Common myeloid progenitor, CD34-positive (primary cell): ENCODE results near the gene PNPLA2.

Experiments
- CTCF ChIA-PET: fragments of 350-600 bp; sonication (Branson Sonifier 250); formaldehyde crosslinking; loops from one replicate; lab custom pipeline; 2021; ENCODE audit warnings: antibody characterized with exemption; lab: Charles Lee
- POLR2A ChIA-PET: fragments of 350-600 bp; sonication (Branson Sonifier 250); formaldehyde crosslinking; loops from one replicate; lab custom pipeline; 2021; ENCODE audit warnings: antibody characterized with exemption; lab: Charles Lee
- DNase-seq, 3 donors: peaks; one replicate each; pipeline versions ENCODE4 v3.0.0 to v3.0.0-alpha.2; 2013
- H3K27ac ChIP-seq, 2 experiments: 1 replicate in 1 of 2; 2 replicates in 1 of 2; pipeline ENCODE4 v1.7.0; 2013; ENCODE audit warnings: inconsistent platforms in 2 of 2, low read length in 2 of 2, mild to moderate bottlenecking in 2 of 2, low read depth in 1 of 2, moderate library complexity in 1 of 2; ENCODE audit not compliant: severe bottlenecking in 2 of 2, insufficient read depth in 1 of 2, poor library complexity in 1 of 2
- H3K27me3 ChIP-seq, 5 experiments: replicated peaks in 2 of 5; 1 replicate in 3 of 5; 2 replicates in 2 of 5; pipeline versions ENCODE4 v1.6.1 to v1.7.0; 2013; ENCODE audit warnings: low read length in 4 of 5, mild to moderate bottlenecking in 2 of 5, moderate library complexity in 2 of 5, inconsistent platforms in 1 of 5; ENCODE audit not compliant: insufficient read depth in 5 of 5, control insufficient read depth in 4 of 5
- H3K36me3 ChIP-seq, 4 experiments: 1 replicate in 2 of 4; 2 replicates in 2 of 4; pipeline versions ENCODE4 v1.6.1 to v1.7.0; 2013; ENCODE audit warnings: low read length in 3 of 4, control low read depth in 1 of 4, mild to moderate bottlenecking in 1 of 4; ENCODE audit not compliant: control insufficient read depth in 4 of 4, insufficient read depth in 4 of 4
- H3K4me1 ChIP-seq, 4 experiments: 1 replicate in 3 of 4; 2 replicates in 1 of 4; pipeline versions ENCODE4 v1.6.1 to v1.7.1; 2013; ENCODE audit warnings: low read length in 3 of 4, mild to moderate bottlenecking in 3 of 4, control low read depth in 1 of 4, inconsistent platforms in 1 of 4, moderate library complexity in 1 of 4; ENCODE audit not compliant: control insufficient read depth in 4 of 4, insufficient read depth in 4 of 4; ENCODE audit errors: control extremely low read depth in 1 of 4
- H3K4me3 ChIP-seq, 7 experiments: 1 replicate in 4 of 7; 2 replicates in 3 of 7; pipeline versions ENCODE4 v1.5.1 to v1.7.0; 2013; ENCODE audit warnings: mild to moderate bottlenecking in 7 of 7, low read length in 6 of 7, moderate library complexity in 6 of 7, inconsistent platforms in 2 of 7, low read depth in 2 of 7, control low read depth in 1 of 7; ENCODE audit not compliant: insufficient read depth in 4 of 7, control insufficient read depth in 1 of 7; ENCODE audit errors: extremely low read depth in 1 of 7
- H3K9me3 ChIP-seq, 5 experiments: 1 replicate in 4 of 5; 2 replicates in 1 of 5; pipeline versions ENCODE4 v1.6.1 to v1.7.1; 2013; ENCODE audit warnings: low read length in 4 of 5, mild to moderate bottlenecking in 2 of 5, inconsistent platforms in 1 of 5, low read depth in 1 of 5, moderate library complexity in 1 of 5; ENCODE audit not compliant: control insufficient read depth in 4 of 5, insufficient read depth in 2 of 5; ENCODE audit errors: control extremely low read depth in 1 of 5
- WGBS: methylation state at CpG from one replicate; pipeline ENCODE4 v1.1.5; 2013; ENCODE audit not compliant: insufficient coverage; 5-methylcytosine and 5-hydroxymethylcytosine counted together

The PNPLA2 gene

GRCh38 chr11:804599-804964, 14.1 kb upstream of the PNPLA2 start:
- peak overlapping the region in 1 of 2 experiments; percentile 49 for H3K27ac ChIP-seq
- no peak for DNase-seq
- H3K27me3 ChIP-seq, result no peaks in the 10 kb centered on the region
- H3K4me3 ChIP-seq, result peak overlapping the region; percentile 36 to 79 (median 71)
- H3K4me1 ChIP-seq, result peaks cover 2 to 40% (median 32%) of the 10 kb centered on the region in 4 experiments
- no peaks in the 10 kb centered on the region for H3K9me3 ChIP-seq
- CTCF ChIA-PET, result interaction anchor here (0.8 to 1.4 kb wide), 3 partner anchors 14 to 29 kb away, joined by 3 read pairs; partner anchors contain the start of gene PNPLA2
- WGBS, result 9% methylated on average over 4 of the region's 18 CpGs
- peaks cover 0 to 36% (median 16%) of the 10 kb centered on the region in 4 experiments for H3K36me3 ChIP-seq
- POLR2A ChIA-PET, result no interaction called here

- 36% methylated on average over 36 of the region's 36 CpGs for WGBS
- Histone ChIP-seq H3K36me3 (peaks cover 5 to 28% (median 24%) of the 10 kb centered on the region in 4 experiments), H3K4me3 (peak overlapping the region; percentile 75 to 99 (median 94)), H3K9me3 (no peaks in the 10 kb centered on the region), H3K27ac (peak overlapping the region; percentile 86 to 97), H3K27me3 (no peaks in the 10 kb centered on the region), H3K4me1 (peaks cover 8 to 53% (median 39%) of the 10 kb centered on the region in 4 experiments)
- DNase-seq, result no peak
- ChIA-PET POLR2A (interaction anchor here (0.9 to 2.0 kb wide), 5 partner anchors 11 to 102 kb away, joined by 3 to 17 read pairs (median 3); partner anchors contain the start of genes CHID1, PNPLA2 and POLR2L), CTCF (interaction anchor here (0.9 to 1.7 kb wide), 2 partner anchors 10 to 21 kb away, joined by 3 to 7 read pairs; partner anchors contain the start of gene PNPLA2)
Measured at GRCh38 chr11:808427-809286, 10.1 kb upstream of the PNPLA2 start.

- peak within 1 kb of the TSS; percentile 75 to 99 (median 94) for H3K4me3 ChIP-seq
- H3K27ac ChIP-seq, result peak within 1 kb of the TSS; percentile 86 to 97
- DNase-seq, result peak; percentile 96 to 98 (median 98)
- POLR2A ChIA-PET, result interaction anchor here (0.9 to 2.0 kb wide), 5 partner anchors 10 to 101 kb away, joined by 3 to 17 read pairs (median 3); partner anchors contain the start of genes CHID1, PNPLA2 and POLR2L
- no peaks in the 10 kb centered on the region for H3K9me3 ChIP-seq
- peaks cover 8 to 45% (median 31%) of the 10 kb centered on the region in 4 experiments for H3K4me1 ChIP-seq
- no peaks in the 10 kb centered on the region for H3K27me3 ChIP-seq
- under 1% methylated on average over 70 of the region's 81 CpGs for WGBS
- CTCF ChIA-PET, result interaction anchor here (0.7 to 1.7 kb wide), 3 partner anchors 10 to 20 kb away, joined by 3 to 7 read pairs (median 3); partner anchors contain the start of gene PNPLA2
- H3K36me3 ChIP-seq, result peaks cover 5 to 31% (median 27%) of the 10 kb centered on the region in 4 experiments
Measured at GRCh38 chr11:809287-810039, 9.3 kb upstream of the PNPLA2 start, which contains the start of gene RPLP2. Gene RPLP2 (plus strand): TSS chr11:809967. CDS start chr11:810235, 268 bp downstream.

- Histone ChIP-seq H3K27ac (peak overlapping the region; percentile 86 to 97), H3K4me3 (peak overlapping the region; percentile 75 to 99 (median 94)), H3K9me3 (no peaks in the 10 kb centered on the region), H3K4me1 (peaks cover 8 to 41% (median 27%) of the 10 kb centered on the region in 4 experiments), H3K27me3 (no peaks in the 10 kb centered on the region), H3K36me3 (peaks cover 5 to 31% (median 28%) of the 10 kb centered on the region in 4 experiments)
- POLR2A ChIA-PET, result interaction anchor here (1.0 to 2.0 kb wide), 4 partner anchors 9 to 101 kb away, joined by 3 to 17 read pairs (median 4); partner anchors contain the start of genes CHID1 and PNPLA2
- under 1% methylated on average over 34 of the region's 55 CpGs for WGBS
- no peak for DNase-seq
- CTCF ChIA-PET, result interaction anchor here (0.6 to 2.6 kb wide), 6 partner anchors 9 to 233 kb away, joined by 3 to 10 read pairs (median 5); partner anchors contain the start of gene PNPLA2
Measured at GRCh38 chr11:810040-810567, 8.6 kb upstream of the PNPLA2 start.

GRCh38 chr11:811446-812245, 7.1 kb upstream of the PNPLA2 start:
- peak in 1 of 3 donors; percentile 38 for DNase-seq
- WGBS, result 87% methylated on average over 12 of the region's 14 CpGs
- Histone ChIP-seq H3K27me3 (no peaks in the 10 kb centered on the region), H3K27ac (peak overlapping the region; percentile 12 to 97), H3K9me3 (no peaks in the 10 kb centered on the region), H3K36me3 (peaks cover 5 to 36% (median 29%) of the 10 kb centered on the region in 4 experiments), H3K4me1 (peaks cover 8 to 33% (median 23%) of the 10 kb centered on the region in 4 experiments), H3K4me3 (peak overlapping the region in 4 of 7 experiments; percentile 94 to 99 (median 96))
- POLR2A ChIA-PET, result interaction anchor here (1.1 to 1.5 kb wide), 2 partner anchors 10 to 23 kb away, joined by 3 to 4 read pairs; no protein-coding TSS in a partner anchor
- CTCF ChIA-PET, result interaction anchor here (0.7 to 2.6 kb wide), 6 partner anchors 8 to 27 kb away, joined by 3 to 10 read pairs (median 4); no protein-coding TSS in a partner anchor
